Suppressor macrophage treated with lipopolysaccharide for 4 hours (primary cell): ENCODE results near the gene RRBP1.
A peak's percentile ranks its signal among the peaks of the same experiment; 100 is the strongest.

Experiments
- DNase-seq: peaks from one replicate; pipeline ENCODE4 v3.0.0-alpha.2; 2020

The RRBP1 gene

DNA sequence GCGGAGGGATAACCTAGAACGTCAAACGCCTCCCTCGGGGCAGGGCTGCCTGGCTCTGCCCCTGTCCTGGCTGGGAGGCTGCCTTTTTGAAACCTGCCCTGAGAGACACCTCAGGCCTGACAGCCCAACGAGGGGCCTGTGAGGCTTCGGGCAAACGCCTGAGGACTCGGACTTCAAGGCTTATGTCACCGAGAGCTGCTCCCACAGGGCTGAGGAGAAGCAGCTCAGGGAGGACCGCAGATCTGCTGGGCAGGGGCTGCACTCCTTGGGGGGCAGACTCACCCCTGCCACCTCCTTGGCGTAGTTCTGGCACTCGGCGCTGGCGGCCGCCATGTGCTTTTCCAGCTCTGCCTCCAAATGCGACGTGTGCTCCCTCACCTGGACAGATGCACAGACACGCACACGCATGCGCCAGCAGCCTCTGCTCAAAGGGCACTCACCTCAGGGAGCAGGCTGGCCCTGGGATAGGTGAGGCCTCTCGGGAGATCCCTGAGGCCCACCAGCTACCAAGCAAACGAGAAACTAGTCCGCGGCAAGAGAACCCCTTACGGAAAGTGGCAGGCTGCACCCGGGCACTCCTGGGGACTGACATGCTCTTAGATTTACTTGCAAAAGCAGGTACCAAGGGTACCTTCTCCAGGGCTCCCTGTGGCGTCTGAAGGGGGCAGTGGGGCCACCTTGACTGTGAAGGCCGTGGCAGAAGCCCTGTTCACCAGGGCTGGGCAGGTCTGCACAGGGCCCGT, 62.5 kb downstream of the RRBP1 start:
- no peak for DNase-seq

DNA sequence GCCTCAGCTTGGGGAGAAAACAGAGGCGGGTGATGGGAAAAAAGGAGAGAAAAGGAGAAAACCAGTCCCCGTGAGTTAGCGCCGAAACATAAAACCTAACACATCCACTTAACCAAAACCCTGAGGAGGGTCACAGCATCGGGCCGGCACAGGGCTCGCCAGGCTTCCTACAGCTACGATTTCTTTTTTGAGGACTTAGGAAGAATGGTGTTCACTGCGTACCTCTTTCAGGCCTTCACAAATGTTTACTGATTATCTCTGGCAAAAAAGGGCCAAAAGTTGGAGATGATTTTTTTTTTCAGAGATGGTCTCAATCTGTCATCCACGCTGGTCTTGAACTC, 63.4 kb downstream of the RRBP1 start:
- DNase-seq, result no peak

- no peak for DNase-seq
Measured at GRCh38 chr20:17617868-17618672, 64.0 kb downstream of the RRBP1 start.

- DNase-seq, result no peak
Measured at GRCh38 chr20:17617212-17617867, 64.7 kb downstream of the RRBP1 start.

DNA sequence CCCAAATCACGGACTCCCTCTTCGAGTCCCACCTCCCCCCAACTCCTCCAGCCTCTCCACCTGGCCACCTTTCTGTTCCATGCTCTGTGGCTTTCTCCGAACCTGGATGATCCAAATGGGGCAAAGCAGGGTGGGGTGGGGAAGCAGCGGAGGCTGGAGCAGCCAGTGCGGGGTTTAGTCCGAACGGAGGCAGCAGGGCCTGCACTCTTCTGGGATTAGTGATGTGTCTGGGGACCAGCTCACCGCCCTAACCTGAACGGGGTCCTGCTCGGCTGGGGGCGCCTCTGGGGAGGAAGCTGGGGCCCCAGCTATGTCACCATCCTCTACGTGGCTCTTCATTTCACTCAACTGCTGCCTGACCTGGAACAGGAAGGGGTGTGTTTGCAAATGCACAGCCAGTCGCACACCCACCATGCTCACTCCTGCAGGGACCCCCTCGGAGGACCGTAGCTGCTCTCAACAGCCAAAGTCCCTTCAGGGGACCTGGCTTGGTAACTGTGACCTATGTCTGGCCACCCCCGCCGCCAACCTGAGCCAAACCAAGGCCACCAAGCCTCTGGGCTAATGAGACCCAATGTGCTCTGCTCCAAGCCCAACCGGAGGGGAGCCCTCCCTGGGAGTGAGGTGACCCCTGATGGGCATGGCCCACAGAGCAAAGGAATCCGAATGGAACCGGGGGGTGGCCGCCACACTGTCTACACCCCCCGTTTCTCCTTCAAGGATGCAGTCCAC, 65.4 kb downstream of the RRBP1 start:
- no peak for DNase-seq

- no peak for DNase-seq
Measured at GRCh38 chr20:17615645-17616479, 66.2 kb downstream of the RRBP1 start.

DNA sequence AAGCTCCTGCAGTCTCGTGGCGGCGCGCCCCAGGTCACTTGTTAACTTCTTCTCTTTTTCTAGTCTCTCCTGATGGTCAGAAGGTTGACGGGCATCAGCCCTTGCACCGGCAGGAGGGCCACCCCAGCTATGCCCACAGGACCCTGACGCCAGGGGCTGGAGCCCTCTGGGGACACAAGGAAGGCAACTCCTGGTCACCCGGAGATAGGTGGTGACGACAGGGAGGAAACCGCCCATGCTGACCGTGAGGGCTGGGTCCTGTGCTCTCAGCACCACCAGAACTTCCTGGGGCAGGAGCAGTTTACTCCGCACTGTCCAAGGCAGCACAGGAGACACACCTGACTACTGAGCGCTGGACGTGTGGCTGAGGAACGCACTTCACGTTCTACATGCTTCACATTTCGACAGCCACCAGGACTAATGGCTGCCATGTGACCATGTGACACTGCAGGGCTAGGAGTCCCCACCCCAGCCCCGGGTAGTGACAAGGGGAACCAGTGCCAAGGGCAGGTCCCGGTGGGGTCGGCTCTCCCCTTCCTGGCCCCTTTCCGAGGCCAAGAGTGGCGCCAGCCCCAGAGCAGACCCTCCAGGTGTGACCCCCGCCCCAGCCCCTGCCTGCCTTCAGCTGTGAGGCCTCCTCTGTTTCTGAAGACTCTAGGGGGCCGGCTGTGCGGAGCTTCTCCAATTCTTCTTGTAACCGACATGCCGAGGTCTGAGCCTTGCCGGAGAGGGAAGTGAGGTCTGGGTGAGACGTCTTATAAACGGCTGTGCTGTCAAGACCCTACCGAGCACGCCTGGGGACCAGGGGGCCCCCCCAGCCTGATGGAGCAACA, 67.0 kb downstream of the RRBP1 start:
- no peak for DNase-seq

- DNase-seq, result no peak
Measured at GRCh38 chr20:17614176-17614811, 67.7 kb downstream of the RRBP1 start.

- DNase-seq, result no peak
Measured at GRCh38 chr20:17613328-17614175, 68.5 kb downstream of the RRBP1 start.

GRCh38 chr20:17612992-17613327, 69.1 kb downstream of the RRBP1 start:
- DNase-seq, result no peak

- DNase-seq, result no peak
Measured at GRCh38 chr20:17612287-17612991, 69.6 kb downstream of the RRBP1 start.

- no peak for DNase-seq
Measured at GRCh38 chr20:17611540-17612286, 70.3 kb downstream of the RRBP1 start.

DNA sequence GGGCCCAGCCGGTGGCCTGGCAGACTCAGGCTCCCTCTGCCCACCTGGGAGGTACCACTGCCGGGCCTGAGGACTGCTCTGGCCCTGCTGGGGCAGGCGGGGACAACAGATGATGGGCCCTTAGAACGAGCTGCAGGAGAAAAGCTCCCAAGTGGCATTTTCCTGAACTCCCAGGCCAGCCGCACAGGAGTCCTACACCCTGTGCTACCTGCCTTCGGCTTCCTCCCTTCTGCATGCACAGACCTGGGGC, 70.8 kb downstream of the RRBP1 start:
- peak; percentile 15 for DNase-seq

GRCh38 chr20:17610566-17611289, 71.3 kb downstream of the RRBP1 start:
- no peak for DNase-seq

DNA sequence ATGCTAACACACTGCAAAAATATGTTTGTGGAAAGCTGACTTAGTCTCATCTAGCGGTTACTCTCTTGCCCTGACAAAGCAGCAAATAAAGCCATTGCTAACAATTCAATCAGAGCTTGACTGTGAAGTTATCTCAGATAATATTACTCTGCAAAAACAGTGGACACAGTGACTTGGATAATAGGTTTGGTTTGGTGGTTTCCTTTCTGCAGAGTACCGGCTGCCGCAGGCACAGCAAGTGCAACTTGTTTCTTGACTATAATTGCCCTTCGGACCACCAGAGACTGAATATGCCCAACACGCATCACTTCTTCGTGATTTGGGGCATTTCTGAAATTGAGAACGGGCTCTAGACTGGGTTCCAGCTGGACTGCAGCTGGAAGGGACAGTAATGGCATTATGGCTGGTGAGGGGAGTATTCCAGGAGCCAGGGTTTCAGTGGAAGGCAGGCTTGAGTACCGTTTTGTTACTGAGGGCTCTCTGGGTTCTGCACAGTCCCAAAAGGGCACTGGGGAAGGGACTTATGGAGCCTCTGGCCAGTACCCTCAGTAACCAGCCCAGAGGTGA, 72.1 kb downstream of the RRBP1 start:
- no peak for DNase-seq

DNA sequence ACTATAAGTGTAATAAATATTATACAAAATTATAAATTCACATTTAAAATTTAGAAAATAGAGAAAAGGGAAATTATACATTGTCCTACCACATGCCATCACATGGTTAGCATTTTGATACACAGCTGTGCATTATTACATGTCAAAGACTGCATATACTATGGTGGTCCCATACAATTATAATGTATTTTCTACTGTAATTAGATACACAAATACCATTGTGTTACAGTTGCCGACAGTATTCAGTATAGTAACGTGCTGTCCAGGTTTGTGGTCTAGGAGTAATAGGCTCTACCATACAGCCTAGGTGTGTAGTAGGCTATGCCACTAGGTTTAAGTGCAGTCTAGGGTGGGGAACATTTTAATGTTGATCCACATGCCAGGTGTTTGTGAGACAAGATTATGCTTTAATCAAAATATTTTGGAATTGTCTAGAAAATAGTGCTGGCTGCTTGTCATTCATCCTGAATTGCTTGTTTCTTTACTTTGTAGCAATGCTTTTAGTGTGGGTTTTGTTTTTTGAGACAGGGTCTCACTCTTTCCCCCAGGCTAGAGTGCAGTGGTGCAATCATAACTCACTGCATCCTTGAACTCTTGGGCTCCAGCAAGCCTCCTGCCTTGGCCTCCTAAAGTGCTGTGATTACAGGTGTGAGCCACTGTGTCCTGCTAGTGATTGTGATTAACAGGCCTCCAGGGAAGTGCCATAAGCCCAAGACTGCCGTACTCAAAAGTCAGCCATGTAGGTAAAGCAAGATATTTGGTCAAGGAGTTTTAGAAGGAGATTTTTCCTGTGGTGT, 73.1 kb downstream of the RRBP1 start:
- DNase-seq, result no peak

DNA sequence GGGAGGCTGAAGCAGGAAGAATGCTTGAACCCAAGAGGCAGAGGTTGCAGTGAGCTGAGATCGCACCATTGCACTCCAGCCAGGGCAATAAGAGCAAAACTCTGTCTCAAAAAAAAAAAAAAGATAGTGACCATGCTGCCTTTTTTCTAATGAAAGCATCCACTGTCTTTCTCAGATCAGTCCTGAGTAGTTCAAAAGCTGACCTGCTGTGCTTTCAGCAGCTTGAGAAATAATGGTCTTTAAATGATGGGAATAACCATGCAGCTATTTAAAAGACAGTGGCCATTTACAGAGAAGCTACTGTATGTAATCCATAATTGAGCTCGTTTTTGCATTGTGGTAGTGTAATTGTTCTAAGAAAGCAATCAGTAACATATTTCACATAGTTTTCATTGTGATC, 76.0 kb downstream of the RRBP1 start:
- DNase-seq, result no peak
